HCEC 1CT (cell line): Measurements from ENCODE around the gene SLC39A5.
"Not testable (repeated sequence)": the region's sequence is repeated elsewhere in the genome, so short reads cannot be mapped to it uniquely, and the experiment has no call there.

Experiments used
- DNase-seq: peaks from one replicate; pipeline ENCODE4 v3.0.0-alpha.2; 2017

SLC39A5 gene

DNA sequence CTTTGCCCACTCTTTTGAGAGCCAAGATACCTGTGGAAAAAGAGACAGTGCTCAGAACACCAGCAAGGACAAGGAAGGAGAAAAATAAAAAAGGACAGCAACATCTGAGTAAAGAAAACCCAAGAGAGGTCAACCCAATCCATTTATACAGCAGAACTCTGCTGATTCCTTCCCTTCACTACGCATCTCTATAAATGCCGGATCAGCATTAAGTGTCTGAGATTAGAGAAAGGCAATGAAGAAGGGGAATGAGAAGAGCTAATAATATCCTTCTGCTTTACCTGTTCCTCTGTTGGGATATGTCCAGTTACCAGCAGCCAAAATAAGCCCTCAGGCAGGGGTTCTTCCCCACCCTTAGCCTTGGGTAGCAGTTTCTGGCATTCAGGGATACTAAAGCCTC, 52.7 kb downstream of the SLC39A5 start:
- no peak for DNase-seq

DNA sequence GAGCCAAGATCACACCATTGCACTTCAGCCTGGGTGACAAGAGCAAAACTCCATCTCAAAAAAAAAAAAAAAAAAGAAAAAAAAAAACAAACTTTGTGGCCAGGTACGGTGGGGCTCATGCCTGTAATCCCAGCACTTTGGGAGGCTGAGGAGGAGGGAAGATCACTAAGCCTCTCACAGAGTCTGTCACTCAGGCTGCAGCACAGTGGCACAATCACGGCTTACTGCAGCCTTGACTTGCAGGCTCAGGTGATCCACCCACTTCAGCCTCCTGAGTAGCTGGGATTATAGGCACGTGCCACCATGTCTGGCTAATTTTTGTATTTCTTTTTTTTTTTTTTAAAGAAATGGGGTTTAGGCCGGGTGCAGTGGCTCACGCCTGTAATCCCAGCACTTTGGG, 54.4 kb downstream of the SLC39A5 start:
- not testable (repeated sequence) for DNase-seq

GRCh38 chr12:56286044-56286830, 56.4 kb downstream of the SLC39A5 start:
- DNase-seq, result no peak
